ENCODE measurements around the gene CHD5. TPM values are rescaled to one million over a fixed set of nuclear protein-coding genes. Genes with fewer than 3 reads are reported as not detected.

CHD5 gene
- total RNA-seq, 4 donors from 2014 or later: 0.38 to 0.62 TPM; not detected in 2

- peaks cover 0 to 37% (median 0%) of the 10 kb centered on the region in 4 donors for H3K27me3 ChIP-seq
- TF ChIP-seq POLR2A (IDR thresholded peaks at IDR 0.05): no peak
- TF ChIP-seq CTCF (IDR thresholded peaks at IDR 0.05): no peak
- 78% methylated on average over 3 of the region's 5 CpGs; no CpG with 5 or more reads in 1 of the 2 donors for WGBS, 2 donors
- H3K4me1 ChIP-seq: no peaks in the 10 kb centered on the region
- H3K27ac ChIP-seq: no peak overlapping the region
- H3K36me3 ChIP-seq: no peaks in the 10 kb centered on the region
- intact Hi-C loops (cut with DNase I): no loop called here
- H3K4me3 ChIP-seq: no peak overlapping the region
- H3K9me3 ChIP-seq: no peaks in the 10 kb centered on the region
- no peak for DNase-seq
Observed at GRCh38 chr1:6137758-6138157, 42.4 kb downstream of the CHD5 start.

- no peak for DNase-seq
- WGBS, 2 donors: 71 to 84% methylated on average over 9 to 10 of the region's 16 CpGs
- Histone ChIP-seq H3K36me3 (no peaks in the 10 kb centered on the region), H3K9me3 (peaks cover 0 to 4% (median 0%) of the 10 kb centered on the region in 3 donors), H3K4me3 (no peak overlapping the region), H3K27ac (no peak overlapping the region), H3K27me3 (peaks cover 0 to 37% (median 0%) of the 10 kb centered on the region in 4 donors), H3K4me1 (no peaks in the 10 kb centered on the region)
- TF ChIP-seq POLR2A (IDR thresholded peaks at IDR 0.05): no peak
- TF ChIP-seq CTCF (IDR thresholded peaks at IDR 0.05): no peak
- intact Hi-C loops (cut with DNase I): no loop called here
Observed at GRCh38 chr1:6136516-6137220, 43.5 kb downstream of the CHD5 start.

- DNase-seq: no peak
- no peak overlapping the region for H3K27ac ChIP-seq
- peaks cover 0 to 6% (median 0%) of the 10 kb centered on the region in 3 donors for H3K9me3 ChIP-seq
- no peaks in the 10 kb centered on the region for H3K4me1 ChIP-seq
- H3K4me3 ChIP-seq: no peak overlapping the region
- H3K36me3 ChIP-seq: no peaks in the 10 kb centered on the region
- intact Hi-C loops (cut with DNase I): no loop called here
- peaks cover 0 to 36% (median 0%) of the 10 kb centered on the region in 4 donors for H3K27me3 ChIP-seq
- TF ChIP-seq POLR2A (IDR thresholded peaks at IDR 0.05): no peak
- no peak for TF ChIP-seq CTCF (IDR thresholded peaks at IDR 0.05)
- 49 to 76% methylated on average over 13 to 17 of the region's 22 CpGs for WGBS, 2 donors
Observed at GRCh38 chr1:6134741-6135510, 45.2 kb downstream of the CHD5 start.

- H3K9me3 ChIP-seq: peaks cover 0 to 6% (median 0%) of the 10 kb centered on the region in 3 donors
- H3K4me3 ChIP-seq: no peak overlapping the region
- intact Hi-C loops (cut with DNase I): no loop called here
- H3K4me1 ChIP-seq: no peaks in the 10 kb centered on the region
- WGBS, 2 donors: 70% methylated on average over 2 of the region's 11 CpGs; no CpG with 5 or more reads in 1 of the 2 donors
- no peak for TF ChIP-seq CTCF (IDR thresholded peaks at IDR 0.05)
- TF ChIP-seq POLR2A (IDR thresholded peaks at IDR 0.05): no peak
- no peak overlapping the region for H3K27ac ChIP-seq
- H3K27me3 ChIP-seq: peaks cover 0 to 33% (median 0%) of the 10 kb centered on the region in 4 donors
- no peaks in the 10 kb centered on the region for H3K36me3 ChIP-seq
- no peak for DNase-seq
Observed at GRCh38 chr1:6134206-6134605, 45.9 kb downstream of the CHD5 start.

Data from esophagus squamous epithelium (tissue), 5 donors.